AG08395 (cell line): ENCODE measurements around the gene USF3.
"Not testable (repeated sequence)": the region's sequence is repeated elsewhere in the genome, so short reads cannot be mapped to it uniquely, and the experiment has no call there.

ENCODE experiments used
- DNase-seq: peaks from one replicate; pipeline ENCODE4 v3.0.0; 2012; ENCODE audit warnings: mixed read lengths, low spot score

USF3 gene

DNA sequence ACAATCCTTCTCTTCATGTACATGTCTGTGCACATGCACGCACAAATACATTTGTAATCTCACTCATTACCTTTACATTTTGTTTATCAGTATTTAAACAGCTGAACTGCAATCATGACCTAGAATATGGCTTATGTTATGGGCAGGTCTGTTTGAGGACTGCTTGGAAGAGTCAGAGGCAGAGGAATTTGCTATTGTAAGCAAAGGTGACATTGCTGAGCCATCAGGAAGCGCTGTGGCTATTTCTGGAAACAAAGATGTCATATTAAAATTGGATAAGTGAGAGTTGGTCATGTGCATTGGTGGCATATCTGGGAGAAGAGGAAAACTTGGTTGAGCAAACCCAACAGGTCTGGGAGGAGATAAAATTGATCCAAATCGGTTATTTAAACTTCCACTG lies 41.6 kb downstream of the USF3 start:
- DNase-seq: no peak

DNA sequence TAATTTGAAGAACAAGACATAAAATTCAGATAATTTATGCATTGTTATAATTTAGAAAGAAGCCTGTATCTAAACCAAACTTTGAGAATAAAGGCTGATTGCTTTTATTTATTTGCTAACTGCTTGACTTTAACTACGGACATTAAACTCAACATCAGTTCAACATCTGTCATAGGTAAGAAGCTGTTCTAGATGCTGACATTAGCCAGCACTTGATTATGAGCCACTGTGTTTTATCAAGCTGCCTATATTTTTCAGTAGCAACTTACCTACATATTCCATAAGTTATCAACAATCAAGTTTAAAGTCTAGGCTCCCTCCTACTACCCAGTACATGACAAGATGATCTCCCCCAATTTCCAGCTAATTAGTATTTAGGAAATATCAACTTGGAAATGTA lies 42.1 kb downstream of the USF3 start:
- no peak for DNase-seq

GRCh38 chr3:113649174-113649845 lies 47.1 kb downstream of the USF3 start:
- DNase-seq: no peak

GRCh38 chr3:113648524-113648923 lies 47.9 kb downstream of the USF3 start:
- no peak for DNase-seq

GRCh38 chr3:113643583-113643982 lies 52.9 kb downstream of the USF3 start:
- DNase-seq: no peak

DNA sequence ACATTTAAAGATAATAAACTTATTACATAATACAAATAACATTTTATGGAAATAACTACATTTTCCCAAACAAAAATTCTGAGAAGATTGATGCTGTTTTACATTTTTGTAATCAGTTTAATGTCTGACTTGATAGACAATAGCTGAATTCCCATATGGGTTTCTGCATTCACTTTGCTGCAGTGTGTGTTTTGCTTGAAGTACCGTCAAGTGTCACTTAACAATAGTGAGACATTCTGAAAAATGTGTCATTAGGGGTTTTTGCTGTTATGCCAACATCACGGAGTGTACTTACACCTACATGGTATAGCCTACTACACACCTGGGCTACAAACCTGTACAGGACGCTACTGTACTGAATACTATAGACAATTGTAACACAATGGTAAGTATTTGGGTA lies 57.5 kb downstream of the USF3 start:
- DNase-seq: no peak

GRCh38 chr3:113637756-113638155 lies 58.7 kb downstream of the USF3 start:
- no peak for DNase-seq

- DNase-seq: not testable (repeated sequence)
Measured at GRCh38 chr3:113636034-113636433, 60.4 kb downstream of the USF3 start.

DNA sequence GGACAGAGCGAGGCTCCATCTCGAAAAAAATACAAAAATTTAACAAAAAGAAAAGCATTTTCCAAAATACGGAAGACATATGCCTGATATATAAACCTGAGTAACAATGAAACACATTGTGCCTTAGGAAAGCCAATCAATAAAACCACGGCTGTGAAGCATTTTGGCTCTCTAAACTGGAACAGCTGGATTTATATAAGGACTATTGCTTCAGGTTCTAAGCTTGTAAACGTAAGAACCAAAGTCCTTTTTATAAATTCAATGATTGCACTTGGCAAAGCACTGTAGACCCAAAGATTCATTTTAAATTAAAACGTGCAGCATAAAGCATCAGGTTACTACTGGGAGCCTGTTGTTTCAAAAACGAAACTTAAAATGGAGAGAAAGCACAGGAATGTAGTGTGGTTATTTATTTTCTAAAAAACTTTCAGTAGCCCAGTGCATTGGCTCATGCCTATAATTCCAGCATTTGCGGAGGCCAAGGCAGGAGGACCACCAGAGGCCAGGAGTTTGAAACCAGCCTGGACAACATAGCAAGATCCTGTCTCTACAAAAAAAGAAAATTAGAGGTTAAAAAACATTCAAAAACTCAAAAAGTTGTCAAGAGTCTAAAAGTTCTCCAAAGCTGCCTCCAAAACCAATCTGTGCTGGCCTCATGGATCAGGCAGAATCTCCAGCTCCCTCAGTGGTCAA lies 61.5 kb downstream of the USF3 start:
- no peak for DNase-seq

DNA sequence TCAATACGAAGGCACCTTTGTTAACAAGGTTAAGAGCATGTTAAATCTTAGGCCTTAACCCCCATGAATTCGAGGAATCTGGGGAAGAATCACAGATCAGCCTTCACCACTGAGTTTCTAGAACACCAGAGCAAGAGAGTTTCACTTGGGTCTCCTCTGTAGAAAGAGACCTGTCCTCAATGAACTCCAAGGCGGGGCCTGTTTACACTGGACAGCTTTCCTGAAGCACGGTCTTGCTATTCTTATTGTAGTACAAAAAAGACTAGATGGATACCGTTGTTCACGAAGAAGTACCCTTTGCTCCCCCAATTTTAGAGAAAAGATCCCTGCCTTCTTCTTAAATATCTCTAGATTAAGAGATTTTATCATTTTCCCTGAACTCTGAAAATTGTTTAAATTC lies 64.9 kb downstream of the USF3 start:
- DNase-seq: no peak

GRCh38 chr3:113630956-113631542 lies 65.4 kb downstream of the USF3 start:
- no peak for DNase-seq

GRCh38 chr3:113629584-113630421 lies 66.6 kb downstream of the USF3 start:
- no peak for DNase-seq

DNA sequence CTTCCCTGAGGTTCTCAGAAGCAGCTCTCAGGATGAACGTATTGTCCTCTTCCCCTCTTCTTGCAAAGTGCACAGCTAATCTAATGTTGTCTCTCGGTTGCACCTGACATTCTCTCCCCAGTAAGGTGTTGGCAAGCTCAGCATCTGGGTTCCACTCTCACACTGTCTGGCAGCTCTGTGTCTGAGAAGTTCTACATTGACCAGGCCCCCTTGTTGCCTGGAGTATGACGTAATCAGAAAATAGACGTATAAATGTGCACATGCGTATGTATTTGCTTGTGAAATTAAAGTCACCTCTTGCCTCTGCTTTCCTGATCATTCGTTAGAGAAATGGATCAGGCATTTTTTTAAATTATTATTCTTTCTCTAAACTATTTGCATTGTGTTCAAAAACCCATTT lies 67.7 kb downstream of the USF3 start:
- DNase-seq: no peak

DNA sequence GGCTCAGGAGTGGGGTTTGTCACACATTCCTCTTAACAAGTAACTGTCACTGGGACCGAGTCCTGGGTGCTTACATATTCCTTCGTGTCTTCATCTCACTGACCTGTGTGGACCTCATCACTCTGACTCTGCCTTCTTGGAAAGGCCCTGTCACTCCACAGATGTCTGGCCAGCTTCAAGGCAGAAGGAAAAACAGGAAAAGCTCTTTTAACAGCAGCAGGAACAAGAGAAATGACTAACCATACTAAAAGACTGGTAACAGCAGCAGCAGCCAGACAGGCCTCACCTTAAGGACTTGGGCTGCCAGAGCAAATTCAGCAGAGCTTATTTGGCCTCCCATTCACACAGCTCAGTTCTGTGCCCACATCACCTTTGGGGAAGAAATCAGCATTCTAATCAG lies 68.1 kb downstream of the USF3 start:
- DNase-seq: no peak

- DNase-seq: peak; percentile 71
Measured at GRCh38 chr3:113626503-113627371, 69.7 kb downstream of the USF3 start.

GRCh38 chr3:113625834-113626233 lies 70.6 kb downstream of the USF3 start:
- no peak for DNase-seq

GRCh38 chr3:113623811-113624210 lies 72.6 kb downstream of the USF3 start:
- DNase-seq: no peak

GRCh38 chr3:113623324-113623723 lies 73.1 kb downstream of the USF3 start:
- no peak for DNase-seq

GRCh38 chr3:113620091-113620490 lies 76.4 kb downstream of the USF3 start:
- no peak for DNase-seq

- DNase-seq: no peak
Measured at GRCh38 chr3:113617726-113618125, 78.7 kb downstream of the USF3 start.

DNA sequence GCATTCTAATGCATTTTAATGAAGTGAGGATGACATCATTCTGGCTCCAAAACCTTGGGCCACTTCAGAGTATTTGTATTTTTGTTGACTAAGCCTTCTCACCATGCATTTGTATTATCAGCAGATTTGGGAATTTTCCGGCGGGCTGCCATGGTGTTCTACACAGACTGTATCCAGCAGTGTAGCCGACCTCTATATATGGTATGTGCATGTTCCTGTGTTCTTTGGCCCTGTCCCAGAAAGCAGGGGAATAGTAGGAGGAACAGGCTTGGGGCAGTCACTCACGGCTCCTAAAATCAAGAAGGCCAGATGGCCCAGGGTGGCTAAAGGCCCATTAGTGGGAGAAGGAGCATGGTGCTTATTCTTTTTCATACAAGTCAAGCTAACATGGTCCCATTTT lies 80.5 kb downstream of the USF3 start:
- no peak for DNase-seq

DNA sequence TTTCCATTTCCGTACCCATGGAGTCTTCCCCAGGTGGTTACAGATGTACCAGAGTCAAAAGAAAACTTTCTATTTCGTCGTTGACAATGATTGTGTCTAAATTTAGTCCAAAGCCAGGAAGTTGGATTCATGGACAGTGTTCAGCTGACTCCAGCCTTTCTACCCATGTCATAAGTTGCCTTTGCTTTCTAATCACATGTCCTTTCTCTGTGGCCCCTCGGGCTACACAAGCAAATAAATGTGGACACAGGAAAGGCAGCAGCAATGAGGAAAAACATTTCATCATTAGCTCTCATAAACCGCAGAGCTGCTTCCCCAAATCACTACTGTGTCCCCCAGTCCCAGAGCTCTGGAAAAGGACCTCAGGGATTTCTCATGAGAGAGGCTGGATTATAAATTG lies 82.0 kb downstream of the USF3 start:
- DNase-seq: no peak
